Colonic mucosa (tissue), 4 donors: ENCODE data around the gene DCLK1. TPM values are rescaled to one million over a fixed set of nuclear protein-coding genes. Genes with fewer than 3 reads are reported as not detected.

Experiments
- DNase-seq: peaks from one replicate; pipeline ENCODE4 v3.0.0-alpha.2; 2020
- H3K27ac ChIP-seq: fragments of 200-600 bp; one replicate; pipeline ENCODE4 v1.8.0; 2021
- H3K27me3 ChIP-seq: fragments of 200-600 bp; one replicate; pipeline ENCODE4 v1.8.0; 2021
- H3K36me3 ChIP-seq: fragments of 200-600 bp; one replicate; pipeline ENCODE4 v1.8.0; 2021
- H3K4me1 ChIP-seq: fragments of 200-600 bp; one replicate; pipeline ENCODE4 v1.8.0; 2021; ENCODE audit warnings: mild to moderate bottlenecking
- H3K4me3 ChIP-seq: fragments of 200-600 bp; one replicate; pipeline ENCODE4 v1.8.0; 2021
- H3K9ac ChIP-seq, 2 donors: one replicate each; pipeline ENCODE4 v1.7.0; 2013; ENCODE audit warnings: control low read depth in 2 of 2, low read depth in 2 of 2, low read length in 2 of 2
- H3K9me3 ChIP-seq: fragments of 200-600 bp; one replicate; pipeline ENCODE4 v1.8.0; 2021
- intact Hi-C: fragments of 100-400 bp; cut with DNase I; formaldehyde crosslinking; loops from one replicate; pipeline ENCODE4 v1.14.1; 2022
- total RNA-seq, 2 donors: library from RNA; stranded (reverse); fragmentation: NEBNext Ultra II Directional in 1 of 2; extraction: Animal tissue kit (Norgen Biotek cat#: 25700) in 1 of 2; gene quantifications; one replicate each; pipeline ENCODE4 v1.2.1, GENCODE V29; 2021
- TF ChIP-seq, protein P1 (sequence below): fragments of 200-600 bp; IDR thresholded peaks from one replicate; pipeline ENCODE4 v1.8.0; 2022; ENCODE audit warnings: antibody characterized with exemption, mild to moderate bottlenecking
- donor health status: healthy.
- donor health status: DM: no; HTN: no; CAD: no.
- donor health status: DM: no; HTN: no; CAD: no.

DCLK1 gene
- total RNA-seq, 2 donors from 2014 or later = 1.5 to 5.0 TPM

DNA sequence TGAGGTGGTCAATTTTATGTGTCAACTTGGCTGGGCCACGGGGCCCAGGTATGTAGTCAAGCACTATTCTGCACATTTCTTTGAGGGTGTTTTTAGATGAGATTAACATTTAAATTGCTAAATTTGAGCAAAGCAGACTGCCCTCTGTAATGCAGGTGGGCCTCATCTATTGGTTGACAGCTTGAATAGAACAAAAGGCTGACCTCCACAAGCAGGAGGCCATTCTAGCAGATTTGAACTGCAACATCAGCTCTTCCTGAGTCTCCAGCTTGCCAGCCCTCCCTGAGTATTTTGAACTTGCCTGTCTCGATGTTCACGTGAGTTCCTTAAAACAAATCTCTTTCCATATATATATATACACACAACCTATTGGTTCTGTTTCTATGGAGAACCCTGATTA lies 134.8 kb downstream of the DCLK1 start:
- Histone ChIP-seq H3K27ac (no peak overlapping the region), H3K36me3 (no peaks in the 10 kb centered on the region), H3K4me1 (no peaks in the 10 kb centered on the region), H3K9me3 (no peaks in the 10 kb centered on the region), H3K27me3 (no peaks in the 10 kb centered on the region), H3K4me3 (no peak overlapping the region), H3K9ac (no peak overlapping the region)
- intact Hi-C loops = no loop called here
- TF ChIP-seq, protein P1, sequence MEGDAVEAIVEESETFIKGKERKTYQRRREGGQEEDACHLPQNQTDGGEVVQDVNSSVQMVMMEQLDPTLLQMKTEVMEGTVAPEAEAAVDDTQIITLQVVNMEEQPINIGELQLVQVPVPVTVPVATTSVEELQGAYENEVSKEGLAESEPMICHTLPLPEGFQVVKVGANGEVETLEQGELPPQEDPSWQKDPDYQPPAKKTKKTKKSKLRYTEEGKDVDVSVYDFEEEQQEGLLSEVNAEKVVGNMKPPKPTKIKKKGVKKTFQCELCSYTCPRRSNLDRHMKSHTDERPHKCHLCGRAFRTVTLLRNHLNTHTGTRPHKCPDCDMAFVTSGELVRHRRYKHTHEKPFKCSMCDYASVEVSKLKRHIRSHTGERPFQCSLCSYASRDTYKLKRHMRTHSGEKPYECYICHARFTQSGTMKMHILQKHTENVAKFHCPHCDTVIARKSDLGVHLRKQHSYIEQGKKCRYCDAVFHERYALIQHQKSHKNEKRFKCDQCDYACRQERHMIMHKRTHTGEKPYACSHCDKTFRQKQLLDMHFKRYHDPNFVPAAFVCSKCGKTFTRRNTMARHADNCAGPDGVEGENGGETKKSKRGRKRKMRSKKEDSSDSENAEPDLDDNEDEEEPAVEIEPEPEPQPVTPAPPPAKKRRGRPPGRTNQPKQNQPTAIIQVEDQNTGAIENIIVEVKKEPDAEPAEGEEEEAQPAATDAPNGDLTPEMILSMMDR = no peak
- no peak for DNase-seq

DNA sequence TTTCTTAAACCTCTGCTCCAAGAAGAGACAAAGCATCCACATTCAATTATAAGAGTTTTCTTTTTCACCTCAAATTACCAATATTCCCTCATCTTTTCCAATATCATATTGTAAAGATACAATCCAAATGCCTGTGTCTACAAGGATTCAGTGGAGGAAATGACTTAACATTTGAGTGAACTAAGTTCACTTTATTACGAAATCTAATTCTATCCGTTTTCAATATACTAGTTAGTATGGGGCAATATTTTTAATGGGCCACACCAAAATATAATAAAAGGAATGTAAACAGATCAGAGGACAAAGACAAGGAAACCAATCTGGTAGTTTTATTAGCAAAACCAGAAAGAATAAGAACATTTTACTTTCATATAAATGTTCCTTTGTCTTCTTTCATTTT lies 136.0 kb downstream of the DCLK1 start:
- no peaks in the 10 kb centered on the region for H3K9me3 ChIP-seq
- H3K4me3 ChIP-seq = no peak overlapping the region
- TF ChIP-seq, protein P1 = no peak
- no peak overlapping the region for H3K9ac ChIP-seq
- intact Hi-C loops = no loop called here
- no peaks in the 10 kb centered on the region for H3K4me1 ChIP-seq
- no peaks in the 10 kb centered on the region for H3K27me3 ChIP-seq
- H3K36me3 ChIP-seq = no peaks in the 10 kb centered on the region
- no peak for DNase-seq
- no peak overlapping the region for H3K27ac ChIP-seq

DNA sequence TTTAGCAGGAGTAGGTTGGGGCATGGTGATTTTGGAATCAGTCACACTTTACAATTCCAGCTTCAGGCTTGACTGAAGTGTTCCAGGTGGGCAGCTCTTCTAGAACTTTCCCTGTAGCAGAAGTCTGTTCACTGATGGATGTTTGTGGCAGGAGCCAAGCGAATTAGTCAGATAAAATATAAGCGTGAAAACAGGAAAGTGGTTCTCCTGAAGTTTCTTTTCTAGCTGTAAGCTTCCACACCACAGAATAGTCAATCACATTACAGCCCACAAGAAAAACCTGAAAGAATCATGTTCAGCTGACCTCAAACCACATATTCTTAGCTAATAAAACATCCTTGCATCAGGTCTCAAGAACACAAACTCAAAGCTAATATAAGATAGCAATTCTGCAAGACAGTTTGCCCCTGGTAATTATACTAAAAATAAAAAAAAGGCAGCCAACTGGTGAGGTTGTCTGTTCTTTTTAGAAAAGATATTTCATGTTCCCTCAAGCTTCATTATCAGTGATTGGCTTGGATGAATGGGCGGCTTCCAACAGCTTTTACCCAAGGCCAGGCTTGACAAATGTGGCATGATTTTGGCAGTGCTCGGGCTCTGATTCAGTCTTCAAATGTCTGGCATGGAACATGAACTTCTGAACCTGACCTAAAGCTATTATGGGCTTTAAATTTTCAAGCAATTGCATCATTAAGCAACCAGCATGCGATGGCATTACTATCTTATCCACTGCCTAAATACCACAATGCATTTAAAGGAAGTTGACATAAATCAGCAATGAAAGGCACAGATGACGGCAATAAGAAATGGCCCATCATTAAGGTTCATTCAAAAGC lies 136.8 kb downstream of the DCLK1 start:
- DNase-seq = no peak
- intact Hi-C loops = no loop called here
- no peak overlapping the region for H3K27ac ChIP-seq
- no peaks in the 10 kb centered on the region for H3K36me3 ChIP-seq
- TF ChIP-seq, protein P1 = no peak
- H3K27me3 ChIP-seq = no peaks in the 10 kb centered on the region
- H3K9ac ChIP-seq = no peak overlapping the region
- H3K9me3 ChIP-seq = no peaks in the 10 kb centered on the region
- H3K4me1 ChIP-seq = no peaks in the 10 kb centered on the region
- H3K4me3 ChIP-seq = no peak overlapping the region

DNA sequence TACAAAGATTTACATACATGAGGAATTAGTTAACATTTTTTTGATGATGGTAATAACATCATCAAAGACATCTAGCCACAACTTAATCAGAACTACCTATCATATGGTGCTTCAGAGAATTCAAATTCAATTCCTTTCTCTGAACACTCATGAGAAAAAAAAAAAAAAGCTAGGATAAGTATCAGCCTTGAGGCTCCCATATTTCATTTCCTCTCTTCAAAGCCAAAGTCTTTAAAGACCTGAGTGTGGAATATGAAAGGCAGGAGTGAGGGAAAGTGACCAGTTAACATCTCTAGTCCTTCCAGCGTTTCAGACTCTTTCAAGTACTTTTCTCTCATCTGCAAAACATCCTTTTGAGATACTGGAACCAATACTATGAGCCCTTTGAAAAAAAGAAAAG lies 137.5 kb downstream of the DCLK1 start:
- Histone ChIP-seq H3K9ac (no peak overlapping the region), H3K36me3 (no peaks in the 10 kb centered on the region), H3K27me3 (no peaks in the 10 kb centered on the region), H3K4me1 (no peaks in the 10 kb centered on the region), H3K4me3 (no peak overlapping the region), H3K9me3 (no peaks in the 10 kb centered on the region), H3K27ac (no peak overlapping the region)
- TF ChIP-seq, protein P1 = no peak
- intact Hi-C loops = no loop called here
- DNase-seq = no peak

DNA sequence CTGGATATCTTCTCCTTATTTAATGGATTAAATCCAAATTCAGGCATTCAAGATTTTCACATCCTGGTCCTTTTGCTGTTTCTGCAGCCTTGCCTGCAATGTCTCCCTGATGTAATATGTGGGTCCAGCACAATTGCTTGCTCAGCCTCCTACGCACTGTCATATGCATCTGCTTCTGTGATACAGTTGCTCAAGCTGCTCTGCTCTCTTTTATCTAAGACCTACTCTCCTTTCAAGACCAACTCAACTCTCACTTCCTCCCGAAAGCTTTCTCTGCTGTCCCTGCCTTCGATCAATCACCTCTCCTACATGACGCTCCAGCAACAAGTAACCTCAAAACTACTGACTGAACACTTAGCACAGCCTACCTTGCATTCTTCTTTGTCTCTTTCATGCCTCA lies 138.2 kb downstream of the DCLK1 start:
- H3K36me3 ChIP-seq = no peaks in the 10 kb centered on the region
- TF ChIP-seq, protein P1 = no peak
- DNase-seq = no peak
- H3K27me3 ChIP-seq = no peaks in the 10 kb centered on the region
- no peak overlapping the region for H3K4me3 ChIP-seq
- H3K9me3 ChIP-seq = no peaks in the 10 kb centered on the region
- intact Hi-C loops = no loop called here
- no peak overlapping the region for H3K9ac ChIP-seq
- no peak overlapping the region for H3K27ac ChIP-seq
- no peaks in the 10 kb centered on the region for H3K4me1 ChIP-seq
